ENCODE measurements around the gene LDHD. TPM values are rescaled to one million over a fixed set of nuclear protein-coding genes. Genes with fewer than 3 reads are reported as not detected.
A peak's percentile ranks its signal among the peaks of the same experiment; 100 is the strongest.

LDHD gene
- total and polyA plus RNA-seq, 2 of the 13 experiments (the other 11 are each of a cell fraction or from before 2014, with no cell fraction given), result 9.1 to 9.8 TPM

DNA sequence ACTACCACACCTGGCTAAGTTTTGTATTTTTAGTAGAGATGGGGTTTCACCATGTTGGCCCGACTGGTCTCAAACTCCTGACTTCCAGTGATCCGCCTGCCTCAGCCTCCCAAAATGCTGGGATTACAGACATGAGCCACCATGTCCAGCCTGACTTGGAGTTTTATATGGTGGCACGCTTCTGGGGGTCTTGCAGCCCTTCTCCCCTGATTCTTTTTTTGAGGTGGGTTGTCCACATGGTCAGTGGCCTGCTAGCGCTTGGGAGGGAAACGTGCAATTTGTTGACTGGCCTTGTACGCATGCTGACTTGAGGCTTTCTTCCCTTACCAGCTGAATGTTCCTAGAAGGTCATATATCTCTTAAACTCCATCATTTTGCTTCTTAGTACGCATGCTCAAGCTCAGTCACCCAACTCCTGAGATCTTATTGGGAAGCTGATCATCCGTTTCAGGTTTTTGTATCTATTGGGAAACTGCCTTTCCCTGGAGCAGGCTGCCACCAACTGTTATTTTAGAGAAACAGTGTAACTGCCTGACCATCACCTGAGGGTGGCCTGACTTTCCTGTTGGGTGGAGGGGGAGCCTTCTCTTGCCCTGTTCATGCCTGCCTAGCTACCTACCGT is 13.7 kb upstream of the LDHD start (continued):
- TF ChIP-seq CREM (IDR thresholded peaks at IDR 0.05) (no peak), CREM (CRISPR knock-in tag; IDR thresholded peaks at IDR 0.05) (no peak), ZMYM4 (CRISPR knock-in tag; IDR thresholded peaks at IDR 0.05) (peak; percentile 41; the same call in 1 of the 2 replicates), PRDM15 (CRISPR knock-in tag; IDR thresholded peaks at IDR 0.05) (peak; percentile 83; the same call in 1 of the 2 replicates), ZNF788 (CRISPR knock-in tag; IDR thresholded peaks at IDR 0.05; ENCODE audit: borderline replicate concordance) (peak; percentile 72; the same call in 1 of the 2 replicates), ZNF639 (CRISPR knock-in tag; conservative IDR thresholded peaks at IDR 0.05) (no peak), ZSCAN21 (CRISPR knock-in tag; IDR thresholded peaks at IDR 0.05; ENCODE audit: borderline replicate concordance) (peak; percentile 34; the same call in 1 of the 2 replicates), ZBTB38 (CRISPR knock-in tag; IDR thresholded peaks at IDR 0.05) (peak; percentile 88; the same call in 1 of the 2 replicates), ZFY (CRISPR knock-in tag; IDR thresholded peaks at IDR 0.05) (0 out of 2 replicates have a peak, but pooled peaks have one; percentile 10), KAT7 (CRISPR knock-in tag; IDR thresholded peaks at IDR 0.05; ENCODE audit: borderline replicate concordance) (peak; percentile 20; the same call in 1 of the 2 replicates), KMT2A (CRISPR knock-in tag; IDR thresholded peaks at IDR 0.05) (peak; percentile 69; the same call in 1 of the 2 replicates), ZBTB20 (CRISPR knock-in tag; IDR thresholded peaks at IDR 0.05; ENCODE audit: borderline replicate concordance, low read depth) (peak; percentile 53), ZNF205 (CRISPR knock-in tag; IDR thresholded peaks at IDR 0.05) (0 out of 2 replicates have a peak, but pooled peaks have one; percentile 4), HNF1B (CRISPR knock-in tag; IDR thresholded peaks at IDR 0.05) (peak; percentile 52)
- TF ChIP-seq, protein P1, sequence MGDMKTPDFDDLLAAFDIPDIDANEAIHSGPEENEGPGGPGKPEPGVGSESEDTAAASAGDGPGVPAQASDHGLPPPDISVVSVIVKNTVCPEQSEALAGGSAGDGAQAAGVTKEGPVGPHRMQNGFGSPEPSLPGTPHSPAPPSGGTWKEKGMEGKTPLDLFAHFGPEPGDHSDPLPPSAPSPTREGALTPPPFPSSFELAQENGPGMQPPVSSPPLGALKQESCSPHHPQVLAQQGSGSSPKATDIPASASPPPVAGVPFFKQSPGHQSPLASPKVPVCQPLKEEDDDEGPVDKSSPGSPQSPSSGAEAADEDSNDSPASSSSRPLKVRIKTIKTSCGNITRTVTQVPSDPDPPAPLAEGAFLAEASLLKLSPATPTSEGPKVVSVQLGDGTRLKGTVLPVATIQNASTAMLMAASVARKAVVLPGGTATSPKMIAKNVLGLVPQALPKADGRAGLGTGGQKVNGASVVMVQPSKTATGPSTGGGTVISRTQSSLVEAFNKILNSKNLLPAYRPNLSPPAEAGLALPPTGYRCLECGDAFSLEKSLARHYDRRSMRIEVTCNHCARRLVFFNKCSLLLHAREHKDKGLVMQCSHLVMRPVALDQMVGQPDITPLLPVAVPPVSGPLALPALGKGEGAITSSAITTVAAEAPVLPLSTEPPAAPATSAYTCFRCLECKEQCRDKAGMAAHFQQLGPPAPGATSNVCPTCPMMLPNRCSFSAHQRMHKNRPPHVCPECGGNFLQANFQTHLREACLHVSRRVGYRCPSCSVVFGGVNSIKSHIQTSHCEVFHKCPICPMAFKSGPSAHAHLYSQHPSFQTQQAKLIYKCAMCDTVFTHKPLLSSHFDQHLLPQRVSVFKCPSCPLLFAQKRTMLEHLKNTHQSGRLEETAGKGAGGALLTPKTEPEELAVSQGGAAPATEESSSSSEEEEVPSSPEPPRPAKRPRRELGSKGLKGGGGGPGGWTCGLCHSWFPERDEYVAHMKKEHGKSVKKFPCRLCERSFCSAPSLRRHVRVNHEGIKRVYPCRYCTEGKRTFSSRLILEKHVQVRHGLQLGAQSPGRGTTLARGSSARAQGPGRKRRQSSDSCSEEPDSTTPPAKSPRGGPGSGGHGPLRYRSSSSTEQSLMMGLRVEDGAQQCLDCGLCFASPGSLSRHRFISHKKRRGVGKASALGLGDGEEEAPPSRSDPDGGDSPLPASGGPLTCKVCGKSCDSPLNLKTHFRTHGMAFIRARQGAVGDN (CRISPR knock-in tag; IDR thresholded peaks at IDR 0.05), result peak; percentile 32; the same call in 1 of the 2 replicates
- TF ChIP-seq, protein P2, sequence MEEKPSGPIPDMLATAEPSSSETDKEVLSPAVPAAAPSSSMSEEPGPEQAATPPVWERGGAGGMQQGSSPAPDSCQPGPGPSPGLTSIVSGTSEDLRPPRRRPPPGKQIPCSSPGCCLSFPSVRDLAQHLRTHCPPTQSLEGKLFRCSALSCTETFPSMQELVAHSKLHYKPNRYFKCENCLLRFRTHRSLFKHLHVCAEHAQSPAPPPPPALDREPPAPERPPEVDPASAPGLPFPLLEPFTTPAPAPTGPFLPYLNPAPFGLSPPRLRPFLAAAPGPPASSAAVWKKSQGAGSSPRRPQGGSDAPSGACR (CRISPR knock-in tag; IDR thresholded peaks at IDR 0.05), result 0 out of 2 replicates have a peak, but pooled peaks have one; percentile 10
